ENCODE results near the gene RAMP1.

RAMP1 gene

GRCh38 chr2:237863689-237864443 is 4.4 kb downstream of the RAMP1 start:
- H3F3A ChIP-seq (ENCODE audit: insufficient read depth, low read length), result no peaks in the 10 kb centered on the region
- no peak for TF ChIP-seq EZH2 (IDR thresholded peaks at IDR 0.05; ENCODE audit: borderline replicate concordance, low read length)
- no peak for TF ChIP-seq CTCF (IDR thresholded peaks at IDR 0.05; ENCODE audit: low read length)
- H3K9me2 ChIP-seq (ENCODE audit: low read depth, low read length), result no peaks in the 10 kb centered on the region
- no peaks in the 10 kb centered on the region for H3K79me2 ChIP-seq (ENCODE audit: insufficient read depth, low read length)
- H2AFZ ChIP-seq (ENCODE audit: low read length), result no peak overlapping the region
- no peaks in the 10 kb centered on the region for H4K20me1 ChIP-seq (ENCODE audit: insufficient read depth, low read length)
- H3K4me2 ChIP-seq (ENCODE audit: low read length), result no peak overlapping the region
- H3K27ac ChIP-seq (ENCODE audit: low read depth, low read length, poor library complexity, severe bottlenecking), result no peak overlapping the region
- H3K27me3 ChIP-seq (ENCODE audit: insufficient read depth, low read length), result peaks cover 10% of the 10 kb centered on the region; the same call in 1 of the 2 replicates
- H3K4me1 ChIP-seq (ENCODE audit: insufficient read depth, low read length, severe bottlenecking), result no peaks in the 10 kb centered on the region
- no peak overlapping the region for H3K4me3 ChIP-seq (ENCODE audit: low read depth, low read length, poor library complexity, severe bottlenecking)
- H3K36me3 ChIP-seq (ENCODE audit: insufficient read depth, low read length), result no peaks in the 10 kb centered on the region
- H3K9ac ChIP-seq (ENCODE audit: low read length), result no peak overlapping the region
- H3K9me3 ChIP-seq (ENCODE audit: low read length), result no peaks in the 10 kb centered on the region

- no peaks in the 10 kb centered on the region for H3K9me2 ChIP-seq (ENCODE audit: low read depth, low read length)
- H3K36me3 ChIP-seq (ENCODE audit: insufficient read depth, low read length), result no peaks in the 10 kb centered on the region
- H3F3A ChIP-seq (ENCODE audit: insufficient read depth, low read length), result no peaks in the 10 kb centered on the region
- TF ChIP-seq CTCF (IDR thresholded peaks at IDR 0.05; ENCODE audit: low read length) (no peak), EZH2 (IDR thresholded peaks at IDR 0.05; ENCODE audit: borderline replicate concordance, low read length) (no peak)
- H3K9me3 ChIP-seq (ENCODE audit: low read length), result no peaks in the 10 kb centered on the region
- H3K27ac ChIP-seq (ENCODE audit: low read depth, low read length, poor library complexity, severe bottlenecking), result no peak overlapping the region
- no peak overlapping the region for H3K4me2 ChIP-seq (ENCODE audit: low read length)
- H4K20me1 ChIP-seq (ENCODE audit: insufficient read depth, low read length), result no peaks in the 10 kb centered on the region
- no peak overlapping the region for H2AFZ ChIP-seq (ENCODE audit: low read length)
- no peak overlapping the region for H3K9ac ChIP-seq (ENCODE audit: low read length)
- H3K27me3 ChIP-seq (ENCODE audit: insufficient read depth, low read length), result peaks cover 10% of the 10 kb centered on the region; the same call in 1 of the 2 replicates
- H3K4me1 ChIP-seq (ENCODE audit: insufficient read depth, low read length, severe bottlenecking), result no peaks in the 10 kb centered on the region
- H3K4me3 ChIP-seq (ENCODE audit: low read depth, low read length, poor library complexity, severe bottlenecking), result no peak overlapping the region
- no peaks in the 10 kb centered on the region for H3K79me2 ChIP-seq (ENCODE audit: insufficient read depth, low read length)
Measured at GRCh38 chr2:237864444-237864931, 5.1 kb downstream of the RAMP1 start.

- Histone ChIP-seq H3K4me1 (ENCODE audit: insufficient read depth, low read length, severe bottlenecking) (no peaks in the 10 kb centered on the region), H3K9me2 (ENCODE audit: low read depth, low read length) (no peaks in the 10 kb centered on the region), H3F3A (ENCODE audit: insufficient read depth, low read length) (no peaks in the 10 kb centered on the region), H3K79me2 (ENCODE audit: insufficient read depth, low read length) (no peaks in the 10 kb centered on the region), H3K9me3 (ENCODE audit: low read length) (no peaks in the 10 kb centered on the region), H2AFZ (ENCODE audit: low read length) (no peak overlapping the region), H3K36me3 (ENCODE audit: insufficient read depth, low read length) (no peaks in the 10 kb centered on the region), H4K20me1 (ENCODE audit: insufficient read depth, low read length) (no peaks in the 10 kb centered on the region), H3K9ac (ENCODE audit: low read length) (no peak overlapping the region), H3K4me3 (ENCODE audit: low read depth, low read length, poor library complexity, severe bottlenecking) (no peak overlapping the region), H3K27ac (ENCODE audit: low read depth, low read length, poor library complexity, severe bottlenecking) (no peak overlapping the region), H3K4me2 (ENCODE audit: low read length) (no peak overlapping the region), H3K27me3 (ENCODE audit: insufficient read depth, low read length) (peaks cover 10% of the 10 kb centered on the region; the same call in 1 of the 2 replicates)
- TF ChIP-seq EZH2 (IDR thresholded peaks at IDR 0.05; ENCODE audit: borderline replicate concordance, low read length), result no peak
- no peak for TF ChIP-seq CTCF (IDR thresholded peaks at IDR 0.05; ENCODE audit: low read length)
Measured at GRCh38 chr2:237864940-237865622, 5.7 kb downstream of the RAMP1 start.

Data from OCI-LY1 (cell line).